NCI-H69 (cell line): ENCODE data around the gene PLK5.

Experiments used
- DNase-seq: peaks from one replicate; lab custom pipeline; 2025; lab: John Stamatoyannopoulos, UW

PLK5 gene

DNA sequence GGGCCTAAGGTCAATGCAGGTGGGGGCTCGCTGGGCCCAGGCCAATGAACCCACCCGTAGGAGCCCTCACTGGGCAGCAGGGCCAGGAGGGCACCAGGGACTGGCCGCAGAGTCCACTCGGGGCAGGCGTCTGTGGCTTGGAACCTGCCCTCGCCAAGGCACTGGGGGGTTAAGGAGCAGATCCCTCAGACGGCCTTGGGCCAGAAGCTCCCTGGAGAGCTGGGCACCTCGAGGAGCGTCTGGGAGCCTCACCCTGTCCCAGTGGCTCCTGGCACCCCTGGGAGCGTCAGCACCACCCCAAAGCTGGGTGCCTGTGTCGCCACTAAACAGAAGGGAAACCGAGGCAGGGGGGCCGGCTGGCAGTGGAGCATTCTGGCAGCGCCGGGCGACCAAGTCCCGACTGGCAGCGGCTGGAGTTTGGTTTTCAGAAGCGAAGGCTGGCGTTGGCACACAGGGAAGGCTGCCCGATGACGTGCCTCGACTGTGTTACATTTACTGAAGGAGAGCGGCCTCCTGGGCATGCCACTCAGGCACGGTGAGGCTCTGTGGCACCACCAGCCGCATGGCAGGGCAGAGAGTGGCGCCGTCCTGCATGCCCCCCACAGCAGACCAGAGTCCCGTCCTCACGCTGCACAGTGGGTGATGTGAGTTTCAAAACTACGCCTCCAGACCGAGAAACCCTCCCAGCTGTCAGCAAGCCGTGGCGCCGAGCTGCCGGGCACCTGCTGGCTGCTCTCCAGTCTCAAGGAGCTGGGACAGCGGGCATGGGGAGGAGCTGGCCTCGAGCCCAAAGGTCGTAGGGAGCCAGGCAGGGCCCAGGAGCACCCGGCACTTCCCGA lies 53.4 kb downstream of the PLK5 start:
- DNase-seq, result no peak

DNA sequence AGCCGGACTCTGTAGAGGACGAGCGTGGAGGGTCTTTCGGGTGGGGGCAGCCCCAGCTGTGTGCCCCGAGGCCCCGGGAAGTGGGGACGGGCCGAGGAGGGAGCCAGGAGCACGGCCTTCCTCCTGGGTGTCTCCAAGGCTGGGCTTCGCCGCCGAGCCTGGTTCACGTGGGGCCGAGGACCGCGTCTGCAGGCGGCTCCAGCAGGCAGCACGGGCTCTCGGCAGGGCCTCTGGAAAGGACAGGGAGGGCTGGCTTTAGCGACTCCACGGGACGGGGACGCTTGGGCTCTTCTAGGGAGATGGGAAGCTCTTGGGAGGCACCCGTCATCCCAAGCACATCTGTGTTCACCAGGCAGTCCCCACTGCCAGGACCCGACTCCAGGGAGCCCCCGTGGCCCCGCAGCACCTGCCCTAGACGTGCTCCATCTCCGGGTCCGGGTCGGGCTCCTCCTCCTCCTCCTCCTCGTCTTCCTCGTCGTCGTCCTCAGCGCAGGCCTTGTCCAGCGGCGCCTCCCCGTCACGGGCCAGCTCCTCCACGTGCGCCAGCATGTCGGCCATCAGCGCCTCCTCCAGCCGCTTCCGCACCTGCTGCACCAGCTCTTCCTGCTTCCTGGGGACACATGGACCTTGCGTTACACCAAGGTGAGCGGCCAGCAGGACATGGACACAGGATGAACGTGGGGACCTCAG lies 54.2 kb downstream of the PLK5 start:
- no peak for DNase-seq

DNA sequence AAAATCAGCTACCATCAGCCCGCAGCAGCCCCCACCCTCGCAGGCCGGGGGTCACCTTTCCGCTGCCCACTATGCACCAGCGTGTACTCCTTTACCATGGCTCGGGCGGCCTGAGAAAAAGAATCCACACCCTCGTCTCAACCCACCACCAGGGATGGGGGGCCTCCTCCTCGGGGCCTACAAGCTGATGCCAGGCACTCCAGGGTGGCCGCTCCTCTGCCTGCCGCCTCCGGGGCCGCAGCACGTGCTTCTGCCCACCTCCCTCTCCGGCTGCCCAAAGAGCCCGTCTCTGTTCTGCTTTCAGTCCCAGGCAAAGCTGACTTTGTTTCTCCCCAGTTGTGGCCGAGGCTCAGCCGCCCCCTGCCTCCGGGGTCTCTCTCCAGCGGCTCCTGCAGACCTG lies 55.3 kb downstream of the PLK5 start:
- DNase-seq, result no peak

DNA sequence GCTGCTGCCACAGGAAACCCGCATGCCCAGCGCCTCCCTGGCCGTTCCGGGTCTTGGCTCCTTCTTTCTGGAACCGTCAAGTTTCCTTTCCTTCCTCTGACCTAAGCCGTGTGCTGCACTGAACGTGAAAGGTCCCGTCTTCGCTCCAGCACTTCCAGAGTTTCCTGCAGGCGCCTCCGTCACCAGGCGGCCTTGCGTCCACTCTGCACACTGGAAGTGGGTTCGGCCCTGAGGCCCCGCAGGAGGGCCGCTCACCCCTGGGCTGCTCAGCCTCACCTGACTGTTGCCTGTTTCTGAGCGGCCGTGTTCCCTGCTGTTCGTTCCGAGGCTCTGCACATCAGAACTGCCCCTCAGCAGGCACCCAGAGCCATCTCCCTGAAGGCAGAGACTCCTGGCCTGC lies 56.5 kb downstream of the PLK5 start:
- no peak for DNase-seq

DNA sequence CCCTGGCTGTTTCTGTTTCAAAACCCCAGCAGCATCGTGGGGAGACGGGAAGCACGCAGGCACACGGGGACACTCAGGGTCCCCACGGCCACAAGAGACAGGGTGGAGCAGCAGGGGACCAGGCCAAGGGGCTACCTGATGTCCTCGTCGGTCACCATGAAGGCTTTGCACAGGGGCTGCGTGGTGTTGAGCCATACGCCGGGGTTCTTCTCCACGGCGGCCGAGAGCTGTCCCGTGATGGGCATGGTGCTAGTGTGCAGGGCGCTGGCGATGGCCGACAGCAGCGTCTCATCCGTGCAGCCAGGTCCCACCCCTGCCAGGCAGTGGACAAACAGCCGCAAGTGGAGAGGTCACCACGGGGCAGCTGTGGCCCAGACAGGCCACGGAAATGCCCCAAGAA lies 57.1 kb downstream of the PLK5 start:
- no peak for DNase-seq

DNA sequence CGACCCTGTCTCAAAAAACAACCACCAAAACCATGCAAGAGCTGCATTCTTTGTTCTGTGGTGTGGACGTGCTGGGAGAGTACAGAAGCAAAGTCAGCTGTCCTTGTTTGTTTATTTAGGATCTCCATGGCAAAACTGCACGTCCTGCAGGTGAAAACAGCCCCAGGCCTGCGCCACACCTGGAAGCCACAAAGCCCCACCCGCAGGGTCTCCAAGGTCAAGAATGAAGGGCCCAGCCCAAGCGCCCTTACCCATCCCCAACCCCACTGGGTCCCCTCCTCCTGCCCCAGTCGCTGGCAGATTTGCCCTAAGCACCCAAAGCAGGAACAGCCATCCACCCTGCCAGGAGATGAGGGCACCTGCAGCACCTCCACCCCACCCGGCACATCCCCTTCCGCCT lies 58.3 kb downstream of the PLK5 start:
- DNase-seq, result peak; percentile 45

DNA sequence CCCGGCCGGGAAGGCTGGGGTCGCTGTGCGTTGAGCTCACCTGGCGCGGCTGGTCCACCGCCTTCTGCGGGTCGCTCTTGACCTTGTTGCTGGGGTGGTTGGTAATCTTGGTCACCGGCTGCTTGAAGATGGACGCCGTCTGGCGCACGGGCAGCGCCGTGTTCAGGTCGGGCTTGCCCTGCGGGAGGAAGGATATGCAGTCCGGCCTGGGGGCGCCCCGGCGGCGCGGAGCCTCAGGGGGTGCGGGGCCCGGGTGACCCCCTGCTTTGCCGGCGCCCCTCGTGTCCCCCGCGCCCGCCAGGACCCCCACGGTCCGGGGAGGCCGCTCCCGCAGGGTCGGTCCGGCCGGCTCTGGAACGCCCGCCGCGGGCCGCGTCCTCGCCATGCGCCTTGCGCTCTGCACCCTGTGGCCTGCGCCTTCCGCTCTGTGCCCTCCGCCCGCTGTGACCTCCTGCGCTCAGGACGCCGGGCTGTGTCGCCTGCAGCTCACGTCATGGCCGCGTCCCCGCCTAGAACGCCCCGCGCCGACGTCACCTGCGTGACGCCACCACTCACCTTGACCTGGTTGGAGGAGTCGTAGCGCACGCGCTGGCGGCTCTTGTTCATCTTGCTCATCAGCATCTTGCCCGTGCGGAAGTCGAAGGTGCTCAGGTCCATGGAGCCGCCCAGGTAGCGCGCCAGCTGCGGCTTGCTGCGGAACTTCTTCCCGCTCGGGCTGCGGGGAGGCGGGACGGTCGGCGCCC lies 60.8 kb downstream of the PLK5 start:
- no peak for DNase-seq

DNA sequence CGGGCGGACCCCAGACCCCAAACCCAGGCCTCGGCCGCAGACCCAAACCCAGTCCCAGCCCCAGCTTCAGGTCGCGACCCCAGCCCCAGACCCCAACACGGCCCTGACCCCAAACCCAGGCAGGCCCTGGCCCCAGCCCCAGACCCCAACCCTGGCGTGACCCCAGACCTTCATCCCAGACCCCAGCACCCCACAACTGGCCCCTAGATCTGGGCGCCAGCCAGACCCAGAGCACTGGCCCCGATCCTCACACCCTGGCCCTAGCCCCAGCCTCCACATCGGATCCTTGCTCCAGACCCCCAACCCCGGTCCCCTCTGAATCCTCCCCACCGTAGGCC lies 61.3 kb downstream of the PLK5 start:
- no peak for DNase-seq
